ENCODE measurements around the gene KDM4C.

KDM4C gene

DNA sequence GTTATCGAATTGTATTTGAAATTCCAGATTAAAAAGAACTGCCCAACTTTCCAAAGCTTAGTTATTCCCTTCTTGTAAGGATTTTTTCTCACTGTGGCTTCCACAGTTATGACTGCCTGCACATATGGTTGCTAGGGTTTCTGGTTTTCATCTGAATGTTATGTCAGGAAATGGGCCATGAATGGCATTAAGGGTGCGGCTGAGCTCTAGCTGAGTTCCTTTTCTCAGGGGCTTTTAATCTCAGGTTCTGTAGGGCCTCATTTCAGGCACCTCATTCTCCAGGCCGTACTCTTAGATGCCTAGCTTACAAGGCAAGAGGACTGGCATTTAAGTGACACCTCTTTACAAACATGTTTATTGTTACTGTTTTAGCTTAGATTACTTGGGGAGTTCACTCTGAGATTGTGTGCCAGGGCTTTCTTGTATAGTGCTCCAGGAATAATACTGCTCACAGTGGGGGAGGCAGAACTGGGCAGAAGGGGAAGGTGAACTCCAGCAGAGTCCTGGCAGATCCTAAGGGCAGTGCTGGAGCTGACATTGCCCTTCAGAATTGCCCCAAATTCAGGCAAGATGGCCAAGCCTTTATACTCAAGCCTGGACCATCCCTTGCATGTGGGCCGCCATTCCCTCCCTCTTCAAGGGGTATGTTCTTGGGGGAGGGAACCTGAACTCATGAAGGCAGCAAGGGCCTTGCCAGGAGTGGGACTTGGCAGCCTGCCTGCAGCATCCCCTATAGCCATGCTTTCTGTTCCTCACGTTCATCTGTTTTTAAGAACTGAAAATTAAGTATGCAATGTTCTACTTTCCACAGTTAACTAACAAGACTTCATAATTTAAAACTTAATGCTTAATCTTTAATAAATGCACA, 111.5 kb downstream of the KDM4C start:
- no peak for DNase-seq (ENCODE audit: low read depth)

DNA sequence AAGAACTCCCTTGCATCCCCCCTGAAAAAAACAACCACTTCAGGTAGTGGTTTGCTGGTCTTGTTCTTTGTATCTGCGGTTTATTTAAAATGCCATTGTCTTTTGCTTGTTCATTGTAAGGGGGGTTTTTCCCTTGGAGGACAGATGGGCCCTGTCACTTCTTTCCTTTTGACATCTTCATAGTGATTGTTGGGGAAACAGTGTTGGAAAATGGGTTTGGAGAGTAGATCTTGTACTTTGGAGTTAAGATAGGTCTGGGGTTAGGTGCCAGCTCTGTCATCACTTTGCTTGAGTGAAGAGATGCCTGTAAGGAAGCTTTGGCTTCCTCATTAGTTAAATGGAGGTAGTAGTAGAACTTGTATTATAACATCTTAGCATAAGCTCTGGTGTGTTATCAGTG, 112.4 kb downstream of the KDM4C start:
- DNase-seq (ENCODE audit: low read depth): no peak

DNA sequence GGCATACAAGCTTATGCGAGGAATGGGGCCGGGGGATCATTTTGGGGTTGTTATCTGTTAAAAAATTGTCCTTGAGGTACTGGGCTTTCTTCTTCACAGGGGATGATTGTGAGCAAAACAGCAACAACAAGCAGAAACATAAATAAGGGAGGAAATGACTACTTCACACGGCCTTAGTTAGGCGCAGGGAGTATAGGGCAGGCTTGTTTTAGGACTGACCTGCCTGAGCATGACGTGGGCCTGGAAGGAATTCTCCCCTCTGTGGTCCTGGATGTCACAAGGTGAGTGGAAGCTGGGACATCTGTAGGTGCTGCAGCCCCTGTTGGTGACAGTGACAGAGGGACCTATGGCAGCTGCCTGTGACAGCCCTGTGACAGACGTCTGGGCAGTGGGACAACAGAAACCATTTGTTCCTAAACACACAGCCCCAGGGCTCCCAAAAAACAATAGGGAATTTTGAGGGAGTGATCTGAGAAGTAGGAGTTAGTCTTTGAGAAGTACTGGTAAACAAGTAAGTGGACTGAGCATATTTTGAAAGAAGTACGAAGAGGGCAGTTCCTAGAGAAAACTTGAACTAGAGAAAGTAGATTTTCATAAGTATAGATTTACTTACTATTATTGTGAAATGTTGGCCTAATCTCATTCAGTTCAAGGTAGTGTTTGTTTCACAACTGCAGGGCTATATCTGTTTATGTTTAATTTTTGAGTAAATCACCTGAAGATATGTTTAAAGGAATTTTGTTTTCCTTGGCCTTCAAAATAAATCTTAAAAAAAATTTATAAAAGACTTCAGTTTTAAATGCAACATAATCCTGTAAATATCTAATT, 113.1 kb downstream of the KDM4C start:
- no peak for DNase-seq (ENCODE audit: low read depth)

DNA sequence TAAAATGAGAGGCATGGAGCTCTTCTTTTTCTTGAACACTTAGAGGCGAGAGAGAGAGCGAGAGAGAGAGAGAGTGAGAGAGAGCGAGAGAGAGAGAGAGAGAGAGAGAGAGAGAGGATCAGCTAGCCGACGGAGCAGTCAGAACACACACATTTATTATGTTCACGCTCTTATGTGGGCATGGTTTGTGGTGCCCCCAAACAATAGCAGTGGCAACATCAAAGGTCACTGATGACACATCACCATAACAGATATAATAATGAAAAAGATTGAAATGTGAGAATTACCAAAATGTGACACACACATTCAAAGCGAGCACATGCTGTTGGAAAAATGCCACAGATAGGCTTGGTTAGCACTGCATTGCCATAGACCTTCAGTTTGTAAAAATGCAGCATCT, 116.1 kb downstream of the KDM4C start:
- no peak for DNase-seq (ENCODE audit: low read depth)

DNA sequence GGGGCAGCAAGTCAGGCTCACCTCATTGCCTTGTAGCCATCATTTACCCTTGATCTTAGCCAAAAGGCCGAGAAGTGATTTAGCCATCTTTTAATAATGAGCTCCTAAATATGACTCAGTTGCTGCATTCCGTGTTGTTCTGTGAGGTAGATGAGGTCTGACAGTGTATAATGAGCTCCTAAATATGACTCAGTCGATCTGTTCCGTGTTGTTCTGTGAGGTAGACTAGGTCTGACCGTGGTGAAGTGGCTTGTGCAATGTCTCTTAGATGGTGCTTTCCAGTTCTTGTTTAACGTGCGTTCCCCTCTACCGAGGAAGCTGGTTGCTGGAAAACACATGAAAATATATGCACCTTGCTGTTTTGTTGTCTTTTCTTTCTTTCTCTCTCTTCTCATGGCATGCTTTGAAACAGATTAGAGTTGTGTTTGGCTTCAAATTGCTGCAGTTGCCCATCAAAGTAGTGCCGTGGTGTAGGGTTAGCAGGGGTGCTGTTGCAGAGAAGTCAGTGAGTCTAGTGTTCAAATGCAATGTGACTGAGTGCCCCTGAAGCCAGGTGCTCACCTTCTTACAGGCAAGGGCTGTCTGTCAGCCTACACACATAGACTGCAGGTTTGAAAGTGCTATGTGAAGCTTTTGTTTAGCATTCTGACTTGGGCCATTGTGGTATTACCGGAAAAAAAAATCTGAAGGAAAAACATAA, 118.6 kb downstream of the KDM4C start:
- no peak for DNase-seq (ENCODE audit: low read depth)

DNA sequence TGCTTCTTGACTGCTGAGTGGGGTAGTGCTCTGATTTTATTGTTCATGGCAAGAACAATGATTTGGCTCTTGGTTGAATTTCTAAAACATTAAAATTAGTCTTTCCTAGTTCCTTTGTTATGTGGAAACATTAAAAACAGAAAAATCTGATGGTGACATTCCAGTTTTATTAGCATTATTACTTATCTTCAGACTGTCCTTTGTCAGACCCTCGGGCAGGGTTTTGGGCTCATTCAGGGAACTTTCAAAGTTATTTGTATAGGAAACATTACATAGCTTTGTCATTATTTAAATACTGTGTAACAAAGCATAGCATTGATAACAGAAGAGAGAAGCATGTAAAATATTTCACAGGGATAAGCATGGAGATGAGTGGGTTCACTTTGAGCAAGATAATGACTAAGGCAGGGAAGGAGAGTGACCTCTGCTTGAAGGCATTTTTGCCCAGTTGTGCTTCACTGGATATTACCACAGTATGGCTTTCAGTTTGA, 119.9 kb downstream of the KDM4C start:
- DNase-seq (ENCODE audit: low read depth): no peak

DNA sequence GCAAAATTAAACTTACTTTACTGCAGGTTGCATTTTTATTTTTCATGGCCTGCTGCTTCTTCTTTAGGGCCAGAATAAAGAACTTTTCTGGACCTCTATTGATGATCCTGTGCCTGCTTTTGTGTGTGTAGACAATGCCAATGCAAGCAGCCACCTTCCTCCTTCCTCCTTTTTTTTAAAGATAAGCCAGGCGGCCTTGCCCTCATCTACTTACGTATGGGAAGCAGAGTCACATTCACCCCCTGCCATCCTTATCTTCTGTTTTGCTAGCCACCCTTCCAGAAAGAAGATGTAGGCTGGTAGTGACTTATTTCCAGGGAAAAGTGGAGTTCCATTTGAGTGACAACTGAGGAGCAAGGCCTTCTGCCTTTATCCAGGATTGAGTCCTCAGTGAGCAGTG, 122.9 kb downstream of the KDM4C start:
- DNase-seq (ENCODE audit: low read depth): no peak

DNA sequence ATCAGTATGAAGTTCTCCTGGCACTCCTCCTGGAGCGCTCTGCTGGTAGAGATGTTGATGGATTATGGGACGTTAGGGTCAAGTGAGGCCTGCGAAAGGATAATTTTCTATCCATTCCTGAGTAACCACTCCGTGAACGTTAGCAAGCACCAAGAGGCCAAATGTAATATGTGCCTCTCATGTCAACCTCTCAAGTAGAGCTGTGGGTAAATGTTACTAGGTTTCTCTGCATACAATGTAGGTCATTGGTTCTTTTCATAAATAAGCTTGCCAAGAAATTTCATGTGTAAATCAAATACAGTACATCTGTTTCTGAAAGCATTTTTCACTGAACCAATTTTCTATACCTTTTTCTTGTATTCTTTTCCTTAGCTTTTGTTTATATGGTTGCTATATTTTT, 126.3 kb downstream of the KDM4C start:
- no peak for DNase-seq (ENCODE audit: low read depth)

DNA sequence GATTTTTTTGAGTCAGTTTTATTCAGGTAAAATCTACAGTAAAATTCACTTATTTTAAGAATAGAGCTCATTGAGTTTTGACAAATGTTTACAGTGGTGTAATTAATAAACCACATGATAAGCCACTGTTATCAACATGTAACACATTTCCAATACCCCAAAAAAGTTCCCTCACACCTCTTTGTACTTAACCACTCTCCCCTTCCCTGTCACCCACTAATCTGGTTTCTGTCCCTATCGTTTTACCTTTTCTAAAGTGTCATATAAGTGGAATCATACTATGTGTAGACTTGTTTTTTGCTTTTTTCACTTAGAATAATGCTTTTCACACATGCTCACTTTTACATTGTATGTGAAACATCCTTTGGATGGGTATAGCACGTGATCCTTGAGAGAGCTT, 127.2 kb downstream of the KDM4C start:
- no peak for DNase-seq (ENCODE audit: low read depth)

DNA sequence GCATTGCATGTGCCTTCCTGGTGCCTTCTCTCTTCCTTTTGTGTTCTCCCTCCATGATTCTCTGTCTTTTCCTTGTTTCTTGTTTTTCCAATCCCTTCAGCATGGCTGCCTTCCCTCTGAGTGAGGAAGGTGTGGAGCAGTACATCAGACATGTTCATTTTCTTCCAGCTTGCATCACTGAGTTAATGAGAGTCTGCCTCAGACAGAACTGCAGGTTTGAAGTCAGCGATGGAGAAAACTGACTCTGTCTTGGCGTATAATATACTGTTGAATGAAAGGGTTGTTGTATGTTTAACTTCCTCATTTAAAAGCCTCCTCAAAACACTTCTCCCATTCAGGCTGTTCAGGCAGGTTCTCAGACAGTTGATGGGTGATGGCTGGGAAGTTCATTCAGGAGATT, 129.3 kb downstream of the KDM4C start:
- DNase-seq (ENCODE audit: low read depth): no peak

DNA sequence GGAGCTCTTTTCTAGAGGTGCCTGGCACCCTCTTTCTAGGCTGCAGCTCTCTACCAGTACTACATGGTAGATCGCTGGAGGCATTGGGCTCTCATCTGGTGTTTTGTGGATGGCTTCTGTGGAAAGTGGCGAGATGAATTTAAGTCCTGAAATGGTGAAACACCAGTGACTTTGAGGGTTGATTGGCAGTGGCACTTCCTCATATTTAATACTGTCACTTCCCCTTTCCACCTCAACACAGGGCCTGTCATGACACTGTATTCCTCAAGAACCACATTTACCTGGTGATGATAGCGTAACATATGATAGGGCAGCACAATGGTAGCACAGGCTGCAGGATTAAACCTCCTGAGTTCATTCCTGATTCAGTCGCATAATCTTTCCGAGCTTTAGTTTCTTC, 132.1 kb downstream of the KDM4C start:
- no peak for DNase-seq (ENCODE audit: low read depth)

DNA sequence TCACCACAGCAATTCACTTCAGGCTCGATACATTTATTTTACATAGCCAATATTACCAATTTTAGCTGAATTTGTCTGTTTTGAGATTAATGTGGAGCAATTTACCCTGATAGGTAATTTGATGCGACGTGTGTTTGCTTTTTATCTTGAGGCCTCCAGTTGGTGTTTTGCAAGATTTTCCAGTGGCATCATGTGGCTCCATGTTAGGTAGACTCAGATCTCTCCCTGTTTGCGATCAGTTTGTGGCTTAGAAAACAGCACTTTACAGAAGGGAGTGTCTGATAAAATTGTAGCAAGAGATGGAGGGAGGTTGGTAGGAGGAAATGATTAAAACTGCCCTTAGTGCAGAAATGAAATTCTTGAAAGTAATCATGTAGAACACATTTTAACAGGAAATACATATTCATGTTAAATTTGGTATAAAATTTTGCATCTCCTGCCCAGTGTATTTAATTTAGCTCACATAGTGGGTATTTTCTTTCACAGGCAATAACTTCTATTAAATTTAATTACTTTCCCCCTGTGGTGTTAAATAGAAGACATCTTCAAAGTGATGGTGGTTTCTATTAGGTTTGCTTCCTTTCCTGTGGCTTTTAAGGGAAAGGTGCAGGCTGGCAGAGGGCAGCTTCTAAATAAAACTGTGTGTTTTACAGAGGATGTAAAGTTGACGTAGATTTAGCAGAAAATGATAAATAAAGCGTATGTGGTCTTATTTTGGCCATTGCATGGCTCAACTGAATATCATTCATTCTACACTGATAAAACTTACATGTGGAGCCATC, 135.8 kb downstream of the KDM4C start:
- DNase-seq (ENCODE audit: low read depth): no peak

DNA sequence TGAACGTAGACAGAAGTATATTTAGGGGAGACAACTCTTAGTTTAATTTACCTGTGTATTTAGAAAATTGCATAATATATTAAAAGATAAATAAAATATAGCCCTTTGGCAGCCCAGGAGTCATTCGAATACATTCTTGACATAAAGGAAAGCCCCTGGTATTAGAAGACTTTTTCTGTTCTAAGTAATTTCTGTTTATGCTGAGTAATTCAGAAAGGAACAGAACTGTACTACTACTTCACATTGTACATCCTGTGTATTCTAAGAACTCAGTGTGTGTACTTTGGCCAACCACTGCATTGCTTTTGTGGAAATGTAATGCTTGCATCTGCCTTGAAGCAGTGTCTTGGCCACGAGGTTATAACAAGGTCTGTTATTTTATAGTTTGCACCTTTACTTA, 136.4 kb downstream of the KDM4C start:
- no peak for DNase-seq (ENCODE audit: low read depth)

DNA sequence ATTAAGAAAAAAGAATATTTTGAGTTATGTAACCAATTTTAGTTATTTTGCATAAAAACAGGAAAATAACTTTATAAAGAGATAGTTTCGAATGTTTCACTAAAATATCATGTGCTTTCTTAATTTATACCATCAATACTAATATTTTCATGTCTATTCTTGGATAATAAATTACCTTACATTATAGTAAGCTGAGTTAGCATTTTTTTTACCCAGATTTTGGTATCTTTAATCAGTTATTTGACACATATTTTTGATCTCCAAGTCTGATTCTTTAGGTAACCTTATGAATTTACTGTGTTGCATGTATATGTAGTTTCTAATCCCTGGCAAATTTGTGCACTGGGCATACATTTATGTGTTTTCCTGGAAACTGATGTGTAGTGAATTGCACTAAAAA, 138.0 kb downstream of the KDM4C start:
- no peak for DNase-seq (ENCODE audit: low read depth)

DNA sequence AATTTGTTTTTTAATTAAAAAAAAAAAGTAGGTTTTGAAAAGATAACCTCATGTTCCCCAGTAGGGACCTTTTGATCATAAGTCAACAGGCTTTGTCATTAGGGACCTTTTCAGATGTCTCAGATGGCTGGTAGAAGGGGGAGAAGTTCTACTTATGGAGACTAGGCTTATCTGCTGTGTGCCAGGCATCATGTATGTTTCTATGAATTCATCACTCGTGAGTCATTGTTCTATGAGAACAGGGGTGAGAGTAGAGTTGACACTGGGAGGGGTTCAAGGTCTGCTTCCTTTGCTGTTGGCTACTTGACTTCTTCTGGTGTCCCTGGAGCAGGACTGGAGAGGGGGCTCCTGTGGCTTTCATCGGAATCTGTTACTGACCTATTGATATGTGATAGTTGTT, 138.8 kb downstream of the KDM4C start:
- DNase-seq (ENCODE audit: low read depth): no peak

DNA sequence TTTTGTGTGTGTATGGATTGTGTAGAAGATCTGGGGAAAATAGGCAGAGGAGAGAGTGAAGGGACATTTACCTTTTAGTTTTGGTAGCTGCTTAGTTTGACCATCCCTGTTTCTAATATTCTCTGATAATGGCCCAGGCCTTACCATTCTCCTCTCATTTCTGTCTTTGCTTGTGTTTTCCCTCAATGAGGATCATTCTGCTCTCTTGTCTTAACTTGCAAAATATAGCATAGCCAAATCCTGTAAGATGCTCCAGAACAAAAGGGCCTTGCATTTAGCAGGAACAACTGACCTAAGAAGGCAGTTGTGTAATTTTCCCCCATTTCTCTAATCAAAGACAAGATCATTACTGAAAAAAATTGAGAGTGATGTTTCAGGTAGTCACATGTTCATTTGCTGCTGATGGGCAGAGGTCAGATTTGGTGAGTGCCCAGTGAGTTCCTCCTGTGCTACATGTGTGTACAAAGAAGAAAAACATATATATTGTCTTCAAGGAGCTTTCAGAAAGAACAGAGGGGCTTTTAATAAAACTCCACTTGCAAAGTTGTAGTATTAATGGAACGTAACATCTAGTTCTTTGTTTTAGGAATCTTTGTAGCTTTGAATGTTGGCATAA, 139.5 kb downstream of the KDM4C start:
- no peak for DNase-seq (ENCODE audit: low read depth)

DNA sequence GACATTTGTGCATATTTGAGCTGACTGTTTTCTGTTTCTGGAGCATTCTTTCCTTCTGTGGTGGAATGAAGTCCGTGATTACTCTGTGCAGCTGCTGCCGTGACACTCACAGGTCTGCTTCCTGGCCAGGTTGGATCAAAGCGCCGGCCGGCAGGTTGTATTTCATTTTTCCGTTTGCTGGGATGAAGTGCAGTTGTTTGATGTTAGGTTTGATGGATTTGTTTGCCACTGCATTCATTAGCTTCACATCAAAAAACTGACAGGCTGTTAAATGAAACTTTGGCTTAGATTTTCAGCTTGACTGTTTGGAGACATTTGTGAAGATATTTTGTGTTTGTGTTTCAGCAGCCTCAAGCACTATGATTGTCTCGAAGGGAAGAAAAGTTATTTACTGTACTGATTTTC, 140.1 kb downstream of the KDM4C start:
- no peak for DNase-seq (ENCODE audit: low read depth)

DNA sequence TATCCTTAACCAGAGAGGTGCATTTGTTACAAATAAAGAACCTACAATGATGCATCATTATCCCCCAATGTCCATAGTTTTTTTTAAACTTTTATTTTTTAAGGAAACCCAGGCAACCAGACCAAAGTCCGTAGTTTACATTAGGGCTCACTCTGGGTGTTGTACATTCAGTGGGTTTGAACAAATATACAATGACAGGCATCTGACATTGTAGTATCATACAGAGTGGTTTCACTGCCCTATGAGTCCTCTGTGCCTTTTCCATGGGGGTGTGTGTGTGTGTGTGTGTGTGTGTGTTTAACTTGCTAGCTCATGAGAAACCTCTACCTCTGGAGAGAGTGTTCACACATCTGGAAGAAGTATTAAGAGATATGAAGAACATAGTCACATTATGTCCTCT, 141.5 kb downstream of the KDM4C start:
- no peak for DNase-seq (ENCODE audit: low read depth)

DNA sequence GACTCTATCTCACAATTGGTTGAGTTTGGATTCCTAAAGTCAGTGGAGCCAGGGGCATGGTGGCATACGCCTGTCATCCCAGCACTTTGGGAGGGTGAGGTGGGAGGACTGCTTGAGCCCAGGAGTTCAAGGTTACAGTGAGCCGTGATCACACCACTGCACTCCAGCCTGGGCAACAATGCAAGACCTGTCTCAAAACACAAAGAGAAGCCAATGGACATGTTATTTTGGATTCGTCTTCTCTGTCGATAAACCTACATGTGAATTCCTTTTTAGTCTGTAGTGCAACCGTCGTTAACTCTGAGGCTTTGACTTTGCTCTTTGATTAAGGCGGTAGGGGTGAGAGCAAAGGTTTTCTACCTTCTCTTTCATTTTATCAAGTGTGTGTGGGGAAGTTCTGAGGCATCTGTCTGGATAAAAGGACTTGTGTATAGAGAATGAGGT, 142.7 kb downstream of the KDM4C start:
- DNase-seq (ENCODE audit: low read depth): no peak

DNA sequence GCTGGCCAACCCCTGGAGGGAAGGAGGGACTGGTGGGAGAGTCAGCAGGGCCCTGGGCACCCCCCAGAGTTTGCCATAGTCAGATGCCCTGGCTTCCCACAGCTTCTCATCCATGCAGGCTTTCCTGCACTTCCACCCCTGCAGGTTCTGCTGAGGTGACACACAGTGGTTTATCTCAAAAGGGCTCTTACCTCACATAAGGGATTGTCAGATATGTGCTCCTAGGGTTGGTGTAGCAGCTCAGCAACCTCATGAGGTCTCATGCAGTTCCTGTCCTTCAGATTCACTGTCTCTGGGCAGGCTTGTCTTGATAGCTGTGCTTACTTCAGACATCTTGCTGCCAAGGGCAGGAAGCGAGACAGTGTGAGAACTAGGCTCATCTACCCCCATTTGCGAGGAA, 143.4 kb downstream of the KDM4C start:
- DNase-seq (ENCODE audit: low read depth): no peak

DNA sequence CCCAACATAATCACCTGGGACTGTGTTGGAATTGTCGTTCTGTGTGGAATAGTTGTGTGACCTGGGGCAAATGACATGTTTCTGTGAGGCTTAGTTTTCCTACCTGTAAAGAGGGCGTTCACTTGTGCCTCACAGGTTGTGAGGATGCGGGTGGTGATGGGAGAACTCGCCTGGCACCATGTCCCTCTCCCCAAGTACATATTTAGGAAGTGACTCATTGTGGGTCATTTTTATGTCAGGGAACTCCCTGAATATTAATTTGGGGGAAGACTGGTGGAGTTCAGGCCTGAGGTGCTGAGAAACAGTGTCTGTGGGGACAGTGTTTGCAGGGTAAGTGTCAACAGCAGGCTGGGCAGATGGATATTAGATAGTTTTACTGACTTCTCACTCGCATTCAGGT, 144.7 kb downstream of the KDM4C start:
- DNase-seq (ENCODE audit: low read depth): no peak
